GM18951 (cell line): ENCODE data around the gene CABLES2.

Experiments used
- POLR2A ChIP-seq: IDR thresholded peaks from 4 replicates; pipeline ENCODE4 v1.6.1; 2011; ENCODE audit warnings: mild to moderate bottlenecking; ENCODE audit not compliant: insufficient read length, insufficient read depth; ENCODE audit errors: extremely low read depth
- in situ Hi-C: fragments of 300-500 bp; cut with MboI; formaldehyde crosslinking; loops from one replicate; pipeline ENCODE4 v1.12.0; 2022; ENCODE audit warnings: low sequenced_read_pairs, mixed read lengths, inconsistent platforms; ENCODE audit not compliant: unreplicated experiment

The CABLES2 gene

DNA sequence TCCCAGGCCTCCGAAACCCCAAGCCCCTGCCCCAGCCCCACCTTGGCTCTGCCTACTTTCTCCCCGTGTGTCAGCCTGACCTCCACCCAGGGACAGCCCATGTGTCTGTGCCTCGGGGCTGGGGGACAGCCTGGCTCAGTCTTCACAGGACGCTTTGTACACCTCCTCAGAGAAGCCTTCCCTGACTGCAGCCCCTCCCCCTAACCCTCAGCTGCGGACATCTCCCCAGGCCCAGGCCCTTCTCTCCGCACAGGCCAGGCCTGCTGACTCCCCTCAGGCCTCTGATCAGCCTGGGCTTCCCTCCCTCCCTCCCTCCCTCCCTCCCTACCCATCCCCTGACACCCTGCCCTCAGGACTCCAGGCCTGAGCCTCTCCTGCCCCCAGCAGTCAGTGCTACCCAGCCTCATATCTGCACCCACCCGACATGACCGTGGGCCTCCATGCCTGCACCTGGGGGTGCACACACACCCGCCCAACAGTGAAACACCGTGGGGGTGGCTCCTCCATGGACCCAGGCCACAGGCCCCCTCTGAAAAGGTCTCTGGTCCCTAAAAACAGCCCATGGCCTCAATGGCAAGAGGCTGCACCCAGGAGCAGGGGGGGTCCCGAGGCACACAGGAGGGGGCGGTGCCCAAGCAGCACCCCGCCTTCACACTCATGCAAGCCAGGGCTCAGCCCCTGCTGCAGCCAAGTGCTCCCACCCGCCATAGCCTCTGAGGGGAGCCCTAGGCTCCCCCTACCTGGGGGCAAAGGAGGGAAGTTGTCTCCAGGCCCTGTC is 52.9 kb downstream of the CABLES2 start:
- in situ Hi-C loops: no loop called here
- TF ChIP-seq POLR2A: no peak

DNA sequence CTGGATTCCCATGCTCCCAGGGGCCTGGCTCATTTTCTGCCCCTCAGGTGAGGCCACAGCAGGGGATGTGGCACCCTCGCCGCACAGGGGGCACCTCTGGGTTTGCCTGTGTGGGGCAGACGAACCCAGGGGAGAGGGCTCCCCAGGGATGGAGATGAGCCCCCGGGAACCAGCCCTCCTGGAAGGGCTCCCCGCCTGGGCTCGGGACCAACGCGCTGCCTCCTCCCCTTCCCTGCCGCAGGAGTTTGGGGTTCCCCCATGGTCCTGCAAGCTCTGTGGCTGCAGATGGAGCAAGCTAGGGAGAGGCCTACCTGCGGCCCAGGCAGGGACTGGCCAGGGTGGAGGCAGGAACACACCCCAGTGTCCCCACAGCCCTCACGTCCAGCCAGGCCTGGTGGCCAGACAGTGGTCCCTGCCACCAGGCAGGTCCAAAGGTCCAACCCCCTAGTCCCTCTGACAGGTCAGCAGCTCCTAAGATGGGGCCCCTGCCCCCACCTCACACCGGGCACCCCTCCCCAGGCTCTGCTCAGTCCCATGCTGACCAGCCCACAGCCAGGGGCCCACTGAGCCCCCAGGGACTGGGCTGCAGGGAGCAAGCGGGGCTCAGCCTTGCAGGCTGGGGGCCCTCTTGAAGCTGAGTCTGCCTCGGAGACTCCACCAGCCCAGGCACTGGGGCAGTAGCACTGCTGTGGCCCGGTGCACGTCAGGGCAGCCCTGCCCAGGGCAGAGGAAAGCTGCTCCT is 53.6 kb downstream of the CABLES2 start:
- in situ Hi-C loops: no loop called here

DNA sequence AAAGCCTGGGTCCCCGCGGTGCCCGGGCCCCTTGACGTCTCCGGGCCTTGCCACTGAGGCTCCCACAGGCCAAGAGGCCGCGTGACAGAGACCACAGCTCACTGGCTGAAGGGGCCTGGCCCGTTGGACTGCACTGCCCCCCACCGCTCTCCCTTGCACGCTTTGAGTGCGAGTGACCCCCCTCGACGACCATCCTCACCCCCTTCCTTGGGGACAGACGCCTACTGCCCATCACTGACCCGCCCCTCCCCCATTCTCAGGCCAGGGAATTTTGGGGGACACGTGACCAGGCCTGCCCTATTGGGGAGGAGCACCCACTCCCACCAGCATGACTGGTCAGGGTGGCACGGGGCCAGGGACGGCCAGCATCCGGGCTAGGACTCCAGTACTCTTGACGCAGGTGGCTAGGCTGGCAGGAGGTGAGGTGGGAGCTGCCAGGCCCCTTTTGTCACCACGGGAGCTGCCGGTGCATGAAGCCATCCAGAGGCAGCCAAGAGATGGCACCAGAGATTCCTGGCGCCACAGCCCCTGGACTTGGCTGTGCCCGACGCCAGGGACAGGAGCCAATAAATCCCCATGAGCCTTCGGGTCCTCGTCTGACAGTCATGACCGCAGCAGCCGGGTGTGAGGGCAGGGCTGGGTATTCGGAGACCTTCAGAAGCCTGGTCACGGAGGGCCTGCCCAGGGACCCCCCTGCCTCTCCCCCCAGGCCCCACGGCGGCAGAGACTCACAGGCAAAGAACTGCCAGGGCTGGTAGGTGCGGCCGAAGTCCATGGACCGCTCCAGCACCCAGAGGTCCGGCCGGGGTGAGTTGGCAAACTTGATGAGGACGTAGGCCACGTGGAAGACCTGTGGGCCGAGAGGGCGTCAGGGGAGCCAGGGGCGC is 54.4 kb downstream of the CABLES2 start:
- in situ Hi-C loops: no loop called here

More for the DNA sequence above, 53.6 kb downstream of the CABLES2 start:
- no peak for TF ChIP-seq POLR2A

DNA sequence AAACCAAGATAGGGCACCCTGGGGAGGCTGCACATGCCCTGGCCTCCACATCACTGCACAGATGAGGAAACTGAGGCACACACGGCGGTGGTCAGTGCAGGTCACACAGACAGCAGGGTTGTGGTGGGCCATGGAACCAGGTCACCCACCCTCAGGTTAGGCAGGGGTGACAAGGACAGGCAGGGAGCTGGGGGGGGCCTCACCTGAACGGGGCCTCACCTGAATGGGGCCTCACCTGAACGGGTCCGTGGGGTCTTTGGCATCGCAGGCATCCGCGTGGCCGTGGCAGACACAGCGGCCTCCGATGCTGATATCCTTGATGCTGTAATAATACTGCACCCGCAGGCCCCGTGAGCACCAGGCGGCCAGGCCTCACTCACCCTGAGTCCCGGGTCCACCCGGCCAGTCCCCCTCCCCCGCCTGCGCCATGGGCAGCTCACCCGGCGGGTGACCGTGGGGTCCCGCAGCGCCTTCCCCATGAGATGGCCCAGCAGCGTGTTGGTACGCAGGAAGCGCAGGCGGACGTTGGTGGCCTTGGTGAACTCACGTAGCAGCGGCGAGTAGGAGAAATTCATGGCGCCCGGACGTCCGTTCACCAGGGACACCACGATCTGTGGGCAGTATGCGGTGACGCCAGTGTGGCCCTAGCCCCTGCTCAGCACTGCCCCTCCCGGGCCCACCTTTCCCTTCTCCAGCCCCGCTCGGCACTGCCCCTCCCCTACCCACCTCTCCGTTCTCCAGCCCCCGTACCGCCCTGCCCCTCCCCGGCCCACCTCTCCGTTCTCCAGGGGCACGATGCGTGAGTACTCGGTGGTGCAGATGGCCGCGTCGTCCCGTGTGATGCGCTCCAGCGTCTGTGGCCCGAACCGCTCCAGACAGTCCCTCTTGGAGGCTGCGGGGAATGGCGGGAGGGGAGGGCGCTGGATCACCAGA is 55.4 kb downstream of the CABLES2 start:
- in situ Hi-C loops: no loop called here

More for the DNA sequence above, 54.4 kb downstream of the CABLES2 start:
- TF ChIP-seq POLR2A: no peak

DNA sequence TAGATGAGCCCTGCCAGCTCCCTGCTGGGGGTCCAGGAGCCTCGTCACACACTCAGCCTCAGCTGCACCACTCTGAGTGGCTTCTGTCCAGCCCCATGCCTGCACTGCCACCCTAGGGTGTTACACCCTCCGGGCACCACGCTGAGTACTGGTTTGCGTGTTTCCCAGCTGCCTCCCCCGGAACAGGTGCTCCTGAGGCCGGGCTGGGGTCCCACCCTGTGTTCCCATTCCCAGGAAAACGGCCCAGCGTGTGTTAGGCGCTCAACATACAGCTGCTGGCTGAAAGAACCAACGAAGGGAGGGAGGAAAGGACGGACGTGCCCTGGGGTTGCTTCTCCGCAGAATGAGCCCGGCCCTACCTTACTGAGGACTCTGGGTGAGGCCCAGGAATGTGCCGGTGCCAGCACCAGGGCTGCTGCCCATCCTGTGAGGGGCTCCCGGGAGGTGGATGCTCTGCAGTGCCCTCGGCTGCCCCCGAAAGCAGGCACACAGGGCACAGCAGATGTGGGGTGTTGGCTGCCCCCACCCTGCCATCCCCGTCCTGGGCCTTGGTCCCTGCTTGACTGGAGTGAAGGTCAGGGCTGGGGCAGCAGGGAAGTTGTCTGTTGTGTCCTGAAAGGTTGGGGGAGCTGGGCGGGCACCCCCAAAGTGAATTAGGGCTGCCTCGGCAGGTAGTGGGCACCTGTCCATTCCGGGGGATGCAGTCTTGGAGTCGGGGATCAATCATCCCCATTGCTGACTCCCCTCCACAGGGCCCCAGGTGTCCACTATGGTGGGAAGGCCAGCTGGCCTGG is 56.3 kb downstream of the CABLES2 start:
- TF ChIP-seq POLR2A: no peak
- in situ Hi-C loops: no loop called here

More for the DNA sequence above, 55.4 kb downstream of the CABLES2 start:
- no peak for TF ChIP-seq POLR2A

DNA sequence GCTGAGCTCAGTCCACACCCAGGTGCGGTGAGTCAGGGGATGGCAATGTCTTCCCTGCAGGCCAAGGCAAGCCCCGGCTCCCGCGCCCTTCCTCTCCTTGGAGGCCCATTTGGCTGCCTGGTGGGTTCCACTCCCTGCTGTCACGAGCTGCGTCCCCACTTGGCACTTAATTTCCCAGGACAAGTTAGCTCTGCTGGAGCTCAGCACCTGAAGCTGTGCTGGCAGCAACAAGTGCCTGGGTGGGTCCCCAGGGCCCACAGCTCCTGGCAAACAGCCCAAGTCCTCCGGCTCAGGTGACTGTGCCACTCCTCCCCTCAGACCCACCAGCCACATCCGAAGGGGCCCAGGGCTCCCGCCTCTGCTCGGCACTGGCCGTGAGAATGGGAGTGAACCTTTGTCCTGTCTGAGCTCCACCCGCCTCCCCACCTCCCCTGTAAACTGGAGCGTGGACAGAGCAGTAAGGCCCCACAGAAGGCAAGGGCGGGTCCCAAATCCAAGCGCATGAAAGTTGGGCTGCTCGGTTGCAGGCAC is 56.9 kb downstream of the CABLES2 start:
- in situ Hi-C loops: no loop called here
- no peak for TF ChIP-seq POLR2A

DNA sequence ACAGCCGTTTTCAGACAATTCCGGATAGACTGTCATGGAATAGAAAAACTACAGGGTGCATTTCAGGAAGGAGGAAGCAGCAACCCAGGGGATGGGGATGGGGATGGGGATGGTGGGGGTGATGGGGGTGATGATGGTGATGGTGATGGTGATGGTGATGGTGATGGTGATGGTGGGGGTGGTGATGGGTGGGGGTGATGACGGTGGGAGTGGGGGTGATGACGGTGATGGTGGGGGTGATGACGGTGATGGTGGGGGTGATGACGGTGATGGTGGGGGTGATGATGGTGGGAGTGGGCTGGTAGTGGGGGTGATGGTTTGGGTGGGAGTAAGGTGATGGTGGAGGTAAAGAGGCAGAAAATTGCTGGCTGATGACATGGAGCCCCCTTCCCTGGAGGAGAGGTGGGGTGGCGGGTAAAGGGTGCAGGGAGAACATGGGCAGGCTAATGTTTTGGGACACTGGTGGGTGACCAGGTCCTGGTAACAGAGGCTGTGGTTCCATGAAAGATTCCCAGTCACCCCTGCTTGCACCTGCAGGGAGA is 57.5 kb downstream of the CABLES2 start:
- no peak for TF ChIP-seq POLR2A
- in situ Hi-C loops: no loop called here

DNA sequence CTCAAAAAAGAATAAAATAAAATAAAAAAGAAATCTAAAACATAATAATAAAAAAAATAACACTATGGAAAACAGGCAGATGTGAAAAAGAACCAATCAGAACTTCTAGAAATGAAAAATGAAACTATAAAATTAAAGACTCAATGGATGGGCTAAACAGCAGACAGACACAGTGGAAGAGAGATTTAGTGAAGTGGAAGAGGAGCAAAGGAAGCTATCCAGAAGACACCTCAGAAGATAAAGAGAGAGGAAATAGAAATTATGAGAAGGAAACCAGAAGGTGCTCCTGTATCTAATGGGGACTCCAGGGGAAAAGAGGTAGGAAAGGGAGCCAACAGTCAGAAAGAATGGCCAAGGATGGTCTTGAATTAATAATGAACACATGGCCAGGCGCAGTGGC is 58.5 kb downstream of the CABLES2 start:
- in situ Hi-C loops: no loop called here
- TF ChIP-seq POLR2A: no peak

DNA sequence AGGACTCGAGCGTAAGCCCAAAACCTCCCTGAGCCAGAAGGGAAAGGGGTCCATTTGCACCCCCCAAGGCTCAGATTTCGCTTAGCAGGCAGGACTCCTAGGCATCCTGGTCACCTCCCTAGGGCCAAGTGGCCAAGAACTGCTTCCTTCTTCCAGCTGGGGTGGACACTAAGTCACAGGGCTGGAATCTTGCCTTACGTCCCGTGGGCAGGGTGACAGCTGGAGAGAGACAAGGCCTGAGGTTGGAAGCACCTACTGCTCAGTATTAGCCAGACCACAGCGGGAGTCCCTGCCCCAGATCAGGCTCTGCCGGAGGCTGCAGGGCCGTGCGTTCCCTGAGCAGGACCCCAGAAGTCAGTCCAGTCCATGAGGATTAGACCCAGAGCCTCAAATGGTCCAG is 59.6 kb downstream of the CABLES2 start:
- TF ChIP-seq POLR2A: no peak
- in situ Hi-C loops: no loop called here

DNA sequence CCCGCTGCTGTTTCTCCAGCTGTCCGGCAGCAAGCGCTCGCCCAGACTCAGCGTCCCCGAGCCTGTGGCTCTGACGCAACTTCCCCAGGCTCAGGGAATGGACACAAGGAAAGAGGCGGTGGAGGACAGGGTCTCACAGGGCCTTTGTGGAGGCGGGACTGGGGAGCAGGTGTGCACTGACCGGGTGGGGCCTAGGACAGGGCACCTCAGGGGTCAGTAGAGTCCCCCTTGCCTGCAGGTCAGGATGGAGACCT is 60.0 kb downstream of the CABLES2 start:
- in situ Hi-C loops: no loop called here
- no peak for TF ChIP-seq POLR2A

DNA sequence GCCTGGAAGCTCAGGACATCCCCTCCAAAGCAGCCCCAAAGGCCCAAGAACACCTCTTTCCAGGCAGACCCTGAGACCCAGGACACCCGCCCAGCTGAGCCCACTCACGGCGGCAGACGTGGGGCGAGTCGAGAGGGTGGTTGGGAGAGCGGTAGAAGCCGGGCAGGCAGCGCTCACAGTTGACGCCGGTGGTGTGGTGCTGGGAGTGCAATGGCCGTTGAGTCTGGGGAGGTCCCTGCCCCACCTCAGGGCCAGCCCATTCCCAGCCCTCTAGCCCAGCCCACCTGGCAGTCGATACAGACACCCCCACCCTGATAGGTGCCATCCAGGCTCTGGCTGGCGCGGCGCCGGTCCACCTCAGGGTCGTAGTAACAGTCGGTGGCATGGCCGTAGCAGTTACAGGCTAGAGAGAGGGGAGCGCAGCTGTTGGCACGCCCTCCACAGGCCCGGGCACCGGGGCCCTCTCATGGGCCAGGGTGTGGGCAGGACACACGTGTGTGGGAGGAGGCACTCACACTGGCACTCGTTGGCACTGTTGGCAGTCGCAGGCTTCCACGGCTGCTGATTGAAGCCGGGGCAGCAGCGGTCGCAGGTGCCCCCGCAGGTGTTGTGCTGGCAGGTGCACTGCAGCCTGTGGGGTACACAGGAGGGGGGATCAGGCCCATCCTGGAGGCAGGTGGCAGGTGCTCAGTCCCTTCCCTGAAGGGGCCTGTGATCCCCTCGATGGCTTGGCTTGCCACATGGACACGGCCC is 60.5 kb downstream of the CABLES2 start:
- in situ Hi-C loops: no loop called here

More for the DNA sequence above, 60.5 kb downstream of the CABLES2 start:
- no peak for TF ChIP-seq POLR2A
